NCI-H748 (cell line): ENCODE data around the gene ZNF346.

Experiments used
- DNase-seq: peaks from one replicate; lab custom pipeline; 2025; ENCODE audit not compliant: unreplicated experiment; lab: John Stamatoyannopoulos, UW

ZNF346 gene

DNA sequence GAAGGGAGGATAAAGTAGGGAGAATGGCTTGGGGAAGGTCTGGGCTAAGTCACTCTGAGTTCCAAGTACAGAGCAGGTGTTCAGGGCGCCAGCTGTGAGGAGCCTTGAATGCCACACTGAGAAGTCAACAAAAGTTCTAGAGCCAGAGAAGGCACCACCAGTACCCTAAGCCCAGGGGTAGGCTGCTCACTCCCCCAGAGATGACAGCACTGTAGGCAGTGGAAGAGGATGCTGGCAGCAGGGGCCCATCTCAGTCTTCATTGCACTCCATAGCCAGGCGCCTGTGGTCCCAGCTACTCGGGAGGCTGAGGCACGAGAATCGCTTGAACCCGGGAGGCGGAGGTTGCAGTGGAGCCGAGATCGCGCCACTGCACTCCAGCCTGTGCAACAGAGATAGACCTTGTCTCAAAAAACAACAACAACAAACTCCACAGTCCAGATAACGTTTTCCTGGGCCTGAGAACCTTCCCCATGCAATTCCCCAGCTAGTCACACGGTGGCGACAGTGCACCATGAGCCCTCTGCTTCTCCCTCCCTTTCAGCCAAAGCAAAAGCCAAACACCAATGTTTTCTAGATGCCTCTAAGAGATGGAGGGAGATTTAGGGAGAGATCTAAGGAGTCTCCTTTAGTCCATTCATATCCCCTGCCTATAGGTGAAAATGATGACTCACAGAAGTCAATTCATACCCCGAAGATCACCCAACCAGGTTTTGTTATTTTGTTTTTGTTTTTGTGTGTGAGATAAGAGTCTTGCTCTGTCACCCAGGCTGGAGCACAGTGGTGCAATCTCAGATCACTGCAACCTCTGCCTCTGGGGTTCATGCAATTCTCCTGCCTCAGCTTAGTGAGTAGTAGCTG is 91.3 kb downstream of the ZNF346 start:
- peak; percentile 68 for DNase-seq

DNA sequence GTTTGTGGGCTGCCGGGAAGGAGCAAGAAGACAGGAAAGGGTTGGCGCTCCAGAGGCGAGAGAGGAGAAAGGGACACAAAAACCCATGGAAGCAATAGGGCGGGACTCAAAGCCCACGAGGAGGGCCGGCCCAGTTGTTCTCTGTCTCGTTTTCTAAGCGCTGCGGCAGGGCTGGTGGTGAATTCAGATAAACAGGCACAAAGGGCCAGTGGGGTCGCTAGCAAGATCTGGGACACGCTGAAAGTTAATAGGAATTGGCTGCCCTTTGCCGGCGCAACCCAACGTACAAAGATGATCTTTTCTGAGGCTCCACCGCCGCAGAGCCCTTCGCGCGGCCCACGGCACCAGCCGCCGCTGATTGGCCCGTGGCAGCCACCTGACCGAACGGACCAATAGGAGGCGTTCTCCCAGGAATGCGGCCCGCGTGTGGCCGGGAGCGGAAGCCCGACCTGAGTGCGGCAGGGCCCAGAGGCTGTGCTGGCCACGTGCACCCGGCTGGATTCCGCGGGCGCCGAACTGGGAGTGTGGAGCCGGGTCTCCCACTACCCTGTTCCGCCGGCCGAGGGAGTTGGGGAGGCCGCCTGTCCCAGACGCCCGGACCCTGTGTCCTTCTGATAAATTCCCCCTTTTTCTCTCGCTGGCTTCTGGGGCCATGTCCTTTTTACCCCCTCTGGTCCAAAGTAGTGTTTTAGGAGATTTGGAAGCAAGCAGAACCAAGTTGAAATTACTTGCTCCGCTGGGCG is 94.3 kb downstream of the ZNF346 start:
- DNase-seq = no peak

DNA sequence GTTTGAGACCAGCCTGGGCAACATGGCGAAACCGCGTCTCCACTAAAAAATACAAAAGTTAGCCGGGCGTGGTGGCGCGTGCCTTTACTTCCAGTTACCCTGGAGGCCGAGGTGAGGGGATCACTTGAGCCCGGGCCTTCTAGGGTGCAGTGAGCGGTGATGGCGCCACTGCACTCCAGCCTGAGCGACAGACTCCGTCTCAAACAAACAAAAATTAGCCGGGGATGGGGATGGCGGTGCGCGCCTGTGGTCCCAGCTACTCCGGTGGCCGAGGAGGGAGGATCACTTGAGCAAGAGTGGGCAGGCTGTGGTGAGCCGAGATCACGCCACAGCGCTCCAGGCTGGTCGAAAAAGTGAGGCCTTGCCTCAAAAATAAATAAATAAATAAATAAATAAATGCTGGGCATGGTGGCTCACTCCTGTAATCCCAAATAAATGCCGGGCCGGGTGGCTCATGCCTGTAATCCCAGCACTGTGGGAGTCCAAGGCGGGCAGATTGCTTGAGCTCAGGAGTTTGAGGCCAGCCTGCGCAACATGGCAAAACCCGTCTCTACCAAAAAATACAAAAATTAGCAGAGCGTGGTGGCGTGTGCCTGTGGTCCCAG is 95.0 kb downstream of the ZNF346 start:
- DNase-seq = no peak

DNA sequence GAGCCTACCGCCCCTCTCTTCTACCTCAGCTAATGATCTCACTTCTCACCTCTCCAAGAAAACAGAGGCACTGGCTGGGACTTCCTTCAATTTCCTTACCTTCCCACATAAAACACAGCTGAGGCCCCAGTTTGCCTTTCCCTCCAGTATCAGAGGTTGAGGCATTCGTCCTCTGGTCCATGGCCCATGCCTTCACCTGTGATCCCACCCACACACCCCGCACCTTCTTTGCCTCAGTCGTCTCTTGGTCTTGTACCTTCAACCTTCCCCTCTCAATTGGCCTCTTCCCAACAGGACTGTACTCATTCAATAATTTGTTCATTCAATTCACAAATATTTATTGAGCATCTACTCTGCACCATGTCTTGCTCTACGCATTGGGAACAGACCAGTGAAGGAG is 100.1 kb downstream of the ZNF346 start:
- DNase-seq = no peak

DNA sequence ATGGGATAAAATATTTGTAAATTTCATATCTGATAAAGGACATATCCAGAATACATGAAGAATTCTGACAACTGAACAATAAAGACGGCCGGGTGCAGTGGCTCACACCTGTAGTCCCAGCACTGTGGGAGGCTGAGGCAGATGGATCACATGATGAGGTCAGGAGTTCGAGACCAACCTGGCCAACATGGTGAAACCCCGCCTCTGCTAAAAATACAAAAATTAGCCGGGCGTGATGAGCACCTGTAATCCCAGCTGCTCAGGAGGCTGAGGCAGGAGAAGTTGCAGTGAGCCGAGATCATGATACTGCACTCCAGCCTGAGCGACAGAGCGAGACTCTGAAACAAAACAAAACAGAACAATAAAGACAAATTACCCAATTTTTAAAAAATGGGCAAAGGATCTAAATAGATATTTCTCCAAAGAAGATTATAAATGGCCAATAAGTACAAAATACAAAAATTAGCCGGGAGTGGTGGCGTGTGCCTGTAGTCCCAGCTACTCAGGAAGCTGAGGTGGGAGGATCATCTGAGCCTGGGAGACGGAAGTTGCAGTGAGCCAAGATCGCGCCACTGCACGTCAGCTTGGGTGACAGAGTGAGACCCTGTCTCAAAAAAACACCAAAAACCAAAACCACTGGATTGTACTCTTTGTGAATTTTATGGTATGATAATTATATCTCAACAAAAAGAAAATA is 101.4 kb downstream of the ZNF346 start:
- no peak for DNase-seq

DNA sequence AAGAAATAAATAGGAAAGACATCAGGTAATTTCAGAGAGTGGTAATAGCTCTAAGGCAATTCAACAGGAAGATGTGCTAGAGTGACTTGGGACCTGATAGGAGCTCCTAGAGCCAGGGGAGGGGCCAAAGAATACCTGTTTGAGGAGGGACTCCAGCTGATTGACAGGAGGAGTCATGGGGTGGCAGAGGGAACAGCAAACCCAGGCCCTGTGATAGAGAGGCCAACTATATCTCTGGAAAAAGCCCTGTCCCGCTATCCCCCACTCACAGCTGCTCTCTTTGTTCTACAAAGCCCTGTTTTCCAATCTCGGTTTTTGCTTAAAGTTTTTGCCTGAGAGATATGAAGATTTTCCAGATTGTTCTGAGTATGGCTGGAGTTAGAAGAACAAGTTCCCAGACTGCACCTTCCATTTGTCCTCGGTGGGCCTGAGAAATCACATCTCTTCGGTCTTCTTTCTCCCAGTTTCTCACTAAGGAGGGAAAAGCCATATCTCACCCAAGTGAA is 102.0 kb downstream of the ZNF346 start:
- no peak for DNase-seq

DNA sequence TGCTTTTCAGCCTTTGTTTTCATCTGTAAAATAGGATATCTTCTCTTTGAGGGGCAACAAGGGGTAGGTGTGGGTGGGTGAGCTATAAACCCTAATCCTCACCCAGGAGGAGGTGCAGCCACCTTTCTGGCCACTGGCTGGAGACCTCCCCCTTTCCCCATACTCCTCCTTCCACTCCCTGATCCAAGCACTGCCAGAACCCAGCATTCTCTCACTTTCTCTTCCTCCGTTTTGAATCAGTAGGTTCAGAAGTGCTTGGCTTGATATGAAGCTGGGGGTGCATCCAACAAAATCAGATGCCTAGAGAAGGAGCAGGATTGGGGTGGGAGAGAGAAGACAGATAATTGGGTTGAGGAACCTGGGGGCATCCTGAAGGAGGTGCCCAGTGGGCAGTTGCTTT is 104.3 kb downstream of the ZNF346 start:
- DNase-seq = no peak

DNA sequence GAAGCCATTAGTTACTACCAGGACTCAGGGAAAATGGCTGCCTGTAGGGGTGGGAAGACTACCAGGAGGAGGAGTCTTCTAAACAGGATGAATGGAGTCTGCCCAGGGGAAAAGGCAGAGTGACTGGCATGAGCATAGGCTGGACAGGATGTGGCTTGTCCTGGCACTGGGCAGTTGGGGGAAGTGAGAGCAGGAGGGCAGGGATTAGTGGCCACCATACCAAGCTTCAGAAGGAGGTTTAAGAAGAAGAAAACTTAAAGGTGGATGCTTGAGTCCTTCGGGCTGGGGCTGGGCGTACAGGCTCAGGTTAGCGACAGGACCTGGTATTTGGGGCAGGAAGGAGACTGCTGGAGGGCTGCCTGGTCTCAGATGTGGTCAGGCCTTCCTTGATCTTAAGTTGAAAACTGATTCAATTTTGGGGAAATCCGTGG is 106.1 kb downstream of the ZNF346 start:
- DNase-seq = no peak

DNA sequence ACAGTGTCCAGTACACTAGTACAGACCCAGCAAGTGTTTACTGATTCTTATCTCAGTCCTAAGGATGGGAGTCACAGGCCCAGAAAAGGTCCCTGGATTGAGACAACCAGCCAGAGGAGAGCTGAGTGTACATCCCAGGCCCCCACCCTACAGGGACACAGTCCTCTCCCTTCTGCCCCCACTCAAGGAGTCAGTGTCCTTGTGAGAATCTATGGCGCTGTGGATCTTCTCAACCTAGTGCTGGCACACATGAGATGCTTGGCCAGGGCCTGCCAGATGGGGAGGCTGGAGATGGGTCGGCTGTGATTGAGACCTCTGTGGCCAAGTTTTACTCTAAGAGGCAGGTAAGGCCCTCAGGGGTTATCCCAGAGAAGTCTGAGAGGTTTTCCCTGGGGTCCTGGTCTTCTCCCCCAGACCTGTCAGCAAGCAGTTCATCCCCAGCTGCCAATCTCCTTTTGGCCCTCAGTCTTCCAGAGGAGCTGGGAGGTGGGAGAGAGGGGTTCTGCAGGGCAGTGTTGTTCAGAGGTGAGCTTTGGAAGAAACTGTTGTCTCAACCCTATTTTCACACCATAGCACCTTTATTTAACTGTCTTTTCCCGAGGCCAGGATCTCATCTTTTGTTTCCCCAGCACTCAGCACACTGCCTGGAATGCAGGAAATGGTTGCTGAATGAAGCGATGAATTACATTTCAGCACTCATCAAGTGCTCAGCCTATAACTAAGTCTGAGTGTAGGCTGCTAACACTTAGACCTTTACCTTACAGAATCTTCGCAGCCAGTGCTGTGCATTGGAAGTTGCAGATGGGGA is 107.9 kb downstream of the ZNF346 start:
- no peak for DNase-seq
